IPS-NIHi7 (cell line): ENCODE measurements around the gene MAJIN.

Source experiments
- DNase-seq: peaks from one replicate; pipeline ENCODE4 v3.0.0; 2012; ENCODE audit warnings: mixed read lengths; ENCODE audit errors: extremely low spot score

MAJIN gene

DNA sequence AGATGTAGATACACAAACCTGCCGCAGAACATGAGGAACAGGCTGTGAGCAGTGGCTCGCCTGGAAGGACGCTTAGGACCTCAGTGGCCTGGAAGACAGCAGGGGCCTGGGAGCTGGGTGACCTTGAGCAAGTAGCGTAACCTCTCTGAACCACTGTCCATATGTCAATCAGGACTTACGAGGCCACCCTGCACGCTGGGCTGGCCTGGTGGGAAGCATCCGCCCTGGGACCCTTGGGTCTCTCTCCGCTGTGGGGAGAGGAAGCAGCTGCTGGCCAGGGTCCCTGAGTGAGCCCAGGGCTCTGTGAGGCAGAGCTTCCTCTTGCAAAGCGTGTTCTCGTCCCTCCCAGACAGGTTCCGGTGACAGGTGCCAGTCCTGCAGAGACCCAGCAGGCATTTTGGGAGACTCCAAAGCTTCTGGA is 79.5 kb downstream of the MAJIN start:
- no peak for DNase-seq

DNA sequence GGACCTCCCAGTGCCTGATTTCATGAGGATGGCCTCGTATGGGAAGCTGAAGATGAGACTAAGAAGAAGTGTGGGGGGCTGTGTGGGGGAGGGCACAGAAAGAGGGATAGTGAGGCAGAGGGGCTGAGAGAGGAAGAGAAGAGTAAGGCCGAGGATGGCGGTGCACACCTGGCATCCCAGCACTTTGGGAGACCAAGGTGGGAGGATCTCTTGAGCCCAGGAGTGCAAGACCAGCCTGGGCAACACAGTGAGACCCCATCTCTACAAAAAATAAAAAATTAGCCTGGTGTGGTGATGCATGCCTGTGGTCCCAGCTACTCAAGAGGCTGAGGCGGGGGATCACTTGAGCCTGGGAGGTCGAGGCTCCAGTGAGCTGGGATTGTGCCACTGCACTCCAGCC is 80.0 kb downstream of the MAJIN start:
- no peak for DNase-seq

DNA sequence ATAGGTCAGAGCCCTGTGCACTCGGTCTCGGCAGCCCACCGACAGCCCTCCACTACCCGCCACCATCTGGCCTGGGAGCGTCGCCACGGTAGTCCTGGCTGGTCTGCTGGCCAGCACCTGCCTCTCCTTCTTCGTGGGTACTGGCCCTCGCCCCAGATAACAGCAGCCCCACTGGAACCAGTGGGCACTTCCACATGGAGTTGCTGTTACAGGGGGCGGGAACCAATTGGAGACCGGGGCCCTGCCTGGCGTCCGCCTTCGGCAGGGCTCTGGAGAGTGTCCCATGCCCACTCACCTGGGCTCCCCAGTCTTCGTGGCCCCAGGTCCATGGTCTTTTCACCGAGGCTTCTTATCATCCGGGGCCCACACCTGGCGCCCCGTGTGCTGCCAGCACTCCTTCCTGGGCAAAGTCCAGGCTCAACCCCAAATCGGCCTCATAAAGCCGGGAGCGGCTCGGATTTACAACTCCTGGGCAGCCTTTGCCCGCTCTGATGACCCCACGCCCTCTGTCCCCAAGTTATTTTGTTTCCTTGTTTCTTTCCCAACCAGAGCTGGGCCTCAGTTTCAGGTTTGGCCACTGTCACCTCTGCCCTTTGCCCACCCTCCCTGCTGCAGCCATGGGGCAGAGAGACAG is 80.6 kb downstream of the MAJIN start:
- DNase-seq: no peak

DNA sequence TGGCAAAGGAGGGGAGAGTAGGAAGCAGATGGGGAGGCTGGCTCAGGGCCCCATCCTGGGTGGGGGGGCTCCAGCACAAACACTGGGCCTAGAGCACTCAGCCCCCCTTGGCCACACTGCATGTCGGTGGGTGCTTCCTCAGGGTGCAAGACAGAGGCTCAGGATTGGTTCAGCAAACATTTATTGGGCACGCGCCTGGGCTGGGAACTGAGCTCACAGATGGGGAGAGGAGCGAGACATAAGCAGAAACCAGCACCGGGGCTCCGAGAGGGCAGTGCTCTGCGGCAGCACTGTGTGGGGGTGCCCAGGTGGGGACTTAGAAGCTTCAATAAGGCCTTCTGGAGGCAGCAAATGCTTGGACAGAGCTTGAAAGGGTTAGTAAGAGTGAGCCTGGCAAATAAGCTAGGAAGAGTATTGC is 81.4 kb downstream of the MAJIN start:
- no peak for DNase-seq

DNA sequence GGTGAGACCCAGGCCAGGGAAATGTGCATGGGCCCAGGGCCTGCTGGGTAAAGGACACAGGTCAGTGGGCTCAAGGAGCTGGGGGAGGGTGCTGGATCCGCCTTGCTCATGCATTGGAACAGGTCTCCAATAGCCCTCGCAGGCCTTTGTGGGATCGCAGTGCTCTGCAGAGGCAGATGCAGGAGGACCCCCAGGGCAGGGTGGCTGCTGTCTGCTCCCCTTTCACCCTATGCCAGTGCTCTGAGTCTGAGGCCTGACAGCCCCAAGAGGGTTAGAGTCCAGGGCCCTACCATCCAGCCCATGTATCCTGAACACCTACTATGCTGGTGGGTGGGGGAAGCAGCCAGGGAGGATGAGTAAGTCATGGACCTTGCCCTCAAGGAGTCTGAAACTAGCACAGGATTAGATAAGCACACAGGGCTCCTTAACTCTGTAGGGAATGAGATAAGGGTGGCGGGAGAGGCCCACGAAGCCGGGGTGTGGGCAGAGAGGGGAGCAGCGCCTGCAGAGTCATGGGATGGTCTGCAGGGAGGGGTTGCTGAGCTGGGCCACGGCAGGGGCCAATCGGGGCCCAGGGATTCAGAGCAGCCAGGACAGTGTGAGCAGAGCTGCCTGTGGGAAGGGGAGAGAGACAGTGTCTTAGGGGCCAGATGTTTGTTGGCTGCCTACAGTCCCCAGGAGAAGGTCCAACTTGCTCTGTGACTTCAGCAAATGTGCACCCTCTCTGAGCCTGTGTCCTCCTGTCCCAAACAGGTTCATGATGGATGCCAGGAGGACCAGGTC is 83.0 kb downstream of the MAJIN start:
- peak; percentile 45 for DNase-seq

DNA sequence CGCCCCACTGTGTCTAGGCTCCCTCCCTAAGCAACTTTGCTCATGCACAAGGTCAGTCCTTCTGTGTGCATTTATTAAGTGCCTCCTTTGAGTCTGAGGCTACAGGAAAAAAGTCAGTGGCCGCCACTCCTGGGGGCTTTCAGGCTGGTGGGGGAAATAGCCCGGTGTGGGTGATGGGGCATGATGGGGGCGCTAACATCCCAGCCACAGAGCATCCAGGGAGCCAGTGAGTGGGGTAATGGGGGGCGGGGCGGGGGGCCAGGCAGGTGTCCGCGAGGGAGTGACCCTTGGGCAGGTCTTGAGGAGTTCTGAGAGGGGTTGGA is 83.5 kb downstream of the MAJIN start:
- no peak for DNase-seq
